Hypothalamus (tissue), 51 donors: ENCODE measurements around the gene SLC22A7.

Source experiments
- DNase-seq, 51 donors: peaks; one replicate each; lab custom pipeline; 2025; lab: John Stamatoyannopoulos, UW

SLC22A7 gene, protein sequence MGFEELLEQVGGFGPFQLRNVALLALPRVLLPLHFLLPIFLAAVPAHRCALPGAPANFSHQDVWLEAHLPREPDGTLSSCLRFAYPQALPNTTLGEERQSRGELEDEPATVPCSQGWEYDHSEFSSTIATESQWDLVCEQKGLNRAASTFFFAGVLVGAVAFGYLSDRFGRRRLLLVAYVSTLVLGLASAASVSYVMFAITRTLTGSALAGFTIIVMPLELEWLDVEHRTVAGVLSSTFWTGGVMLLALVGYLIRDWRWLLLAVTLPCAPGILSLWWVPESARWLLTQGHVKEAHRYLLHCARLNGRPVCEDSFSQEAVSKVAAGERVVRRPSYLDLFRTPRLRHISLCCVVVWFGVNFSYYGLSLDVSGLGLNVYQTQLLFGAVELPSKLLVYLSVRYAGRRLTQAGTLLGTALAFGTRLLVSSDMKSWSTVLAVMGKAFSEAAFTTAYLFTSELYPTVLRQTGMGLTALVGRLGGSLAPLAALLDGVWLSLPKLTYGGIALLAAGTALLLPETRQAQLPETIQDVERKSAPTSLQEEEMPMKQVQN

DNA sequence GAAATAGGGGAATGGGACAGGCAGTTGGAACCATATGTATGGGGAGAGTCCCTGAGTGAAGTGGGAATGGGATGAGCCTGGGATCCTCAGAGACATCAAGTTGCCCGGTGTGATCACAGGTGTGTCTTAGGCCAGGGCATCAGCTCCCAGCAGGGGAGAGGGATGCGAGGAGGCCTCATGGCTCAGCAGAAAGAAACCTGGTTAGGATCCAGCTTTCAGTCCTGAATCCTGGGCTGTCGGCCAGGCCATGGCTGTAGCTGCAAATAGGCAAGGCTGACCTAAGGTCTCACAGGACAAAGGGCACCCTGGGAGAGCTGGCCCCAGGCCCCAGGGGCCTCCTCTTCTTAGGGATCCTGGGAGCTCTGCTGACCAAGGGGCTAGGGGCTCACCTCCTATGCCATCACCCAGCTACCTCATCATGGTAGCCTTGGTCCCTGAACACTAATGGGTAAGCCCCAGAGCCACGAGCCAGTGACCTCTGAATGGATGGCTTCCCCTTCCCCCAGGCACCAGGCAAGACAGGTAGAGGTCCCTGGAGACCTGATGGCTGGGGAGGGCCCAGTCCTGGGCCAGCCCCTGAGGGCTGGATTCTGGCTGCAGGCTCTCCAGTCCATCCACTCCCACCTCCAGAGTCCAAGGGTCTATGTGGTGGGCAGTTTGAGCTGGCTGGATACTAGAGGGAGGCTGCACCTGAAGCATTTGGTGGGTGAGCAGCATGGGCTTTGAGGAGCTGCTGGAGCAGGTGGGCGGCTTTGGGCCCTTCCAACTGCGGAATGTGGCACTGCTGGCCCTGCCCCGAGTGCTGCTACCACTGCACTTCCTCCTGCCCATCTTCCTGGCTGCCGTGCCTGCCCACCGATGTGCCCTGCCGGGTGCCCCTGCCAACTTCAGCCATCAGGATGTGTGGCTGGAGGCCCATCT, at the start of gene SLC22A7:
Gene SLC22A7, plus strand, starts transcription at position 617 of the 921 bp plus-strand sequence. Its CDS starts 99 bp downstream, at position 716.
- peak in 7 of 51 donors; percentile 9 to 36 (median 18) for DNase-seq

DNA sequence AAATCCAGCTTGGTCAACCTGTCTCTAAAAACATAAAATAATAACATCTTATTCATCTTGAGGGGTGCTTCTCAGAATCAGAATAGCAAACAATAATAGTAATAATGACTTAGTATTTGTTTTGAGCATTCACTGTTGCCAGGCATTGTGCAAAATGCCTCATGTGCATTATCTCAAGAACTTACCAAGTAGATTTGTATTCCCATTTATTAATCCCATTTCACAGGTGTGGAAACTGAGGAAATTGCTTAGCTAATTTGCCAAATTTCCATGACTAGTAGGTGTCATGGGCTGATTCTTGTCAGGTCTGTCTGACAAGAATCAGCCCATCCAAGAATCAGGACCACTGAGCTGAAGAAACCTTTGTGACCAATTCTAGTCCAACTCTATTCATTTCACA, 49.3 kb upstream of the SLC22A7 start:
- DNase-seq, result no peak

DNA sequence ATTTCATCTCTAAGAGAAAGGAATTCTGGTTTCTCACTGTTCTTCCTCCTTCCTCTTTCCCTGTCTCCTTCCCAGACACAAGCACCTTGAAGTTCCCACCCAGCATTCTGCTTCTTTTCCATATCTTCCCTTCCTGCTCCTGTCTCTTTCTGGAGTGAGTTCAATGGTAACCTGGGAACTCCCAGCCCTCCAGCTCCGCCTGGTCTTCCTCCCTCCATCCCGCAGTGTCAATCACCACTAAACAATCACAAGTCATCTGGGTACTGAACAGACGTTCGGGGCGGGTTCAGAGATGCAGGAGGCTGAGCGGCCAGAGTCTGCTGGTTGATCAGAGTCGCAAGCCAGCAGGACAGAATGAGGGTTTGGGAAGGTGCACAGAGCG, 47.1 kb upstream of the SLC22A7 start:
- DNase-seq, result no peak

DNA sequence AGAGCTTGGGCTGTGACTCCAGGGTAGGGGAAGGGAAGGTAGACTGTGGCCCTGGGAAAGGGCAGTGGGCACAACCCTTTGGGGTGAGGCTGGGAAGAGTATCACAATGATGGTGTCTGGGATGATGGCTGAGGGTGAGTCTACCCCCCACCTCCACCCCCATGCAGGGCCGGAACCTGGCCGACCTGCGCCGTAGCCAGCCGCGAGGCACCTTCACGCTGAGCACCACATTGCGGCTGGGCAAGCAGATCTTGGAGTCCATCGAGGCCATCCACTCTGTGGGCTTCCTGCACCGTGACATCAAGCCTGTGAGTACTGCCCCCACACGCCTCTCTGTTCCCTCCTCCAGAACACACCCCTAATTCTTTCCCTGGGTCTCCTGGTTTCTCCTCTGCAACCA, 44.7 kb upstream of the SLC22A7 start:
- no peak for DNase-seq

DNA sequence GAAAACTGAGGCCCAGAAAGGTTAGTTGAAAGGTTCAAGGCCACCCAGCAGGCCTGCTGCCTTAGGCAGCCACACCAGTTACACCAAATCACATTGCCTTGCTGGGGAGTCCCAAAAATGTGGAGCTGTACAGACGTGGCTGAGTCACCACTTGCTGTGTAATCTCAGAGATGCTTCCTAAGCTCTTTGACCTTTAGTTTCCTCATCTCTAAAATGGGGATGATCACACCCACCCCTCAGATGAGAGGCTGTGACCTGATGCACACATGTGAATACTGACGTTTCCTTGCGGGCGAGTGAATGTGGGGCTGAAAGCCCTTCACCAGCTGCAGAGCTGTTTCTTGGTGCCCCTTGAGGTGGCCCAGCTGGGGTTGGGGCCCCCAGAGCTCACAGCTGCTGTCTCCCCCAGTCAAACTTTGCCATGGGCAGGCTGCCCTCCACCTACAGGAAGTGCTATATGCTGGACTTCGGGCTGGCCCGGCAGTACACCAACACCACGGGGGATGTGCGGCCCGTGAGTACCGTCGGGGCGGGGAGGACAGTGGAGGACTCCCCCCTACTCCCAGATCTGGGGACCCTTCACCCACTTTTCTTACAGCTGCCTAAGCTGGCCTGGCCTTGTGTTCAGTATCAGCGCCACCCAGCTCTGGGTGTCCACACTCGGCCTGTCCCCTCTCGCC, 43.8 kb upstream of the SLC22A7 start:
- no peak for DNase-seq

DNA sequence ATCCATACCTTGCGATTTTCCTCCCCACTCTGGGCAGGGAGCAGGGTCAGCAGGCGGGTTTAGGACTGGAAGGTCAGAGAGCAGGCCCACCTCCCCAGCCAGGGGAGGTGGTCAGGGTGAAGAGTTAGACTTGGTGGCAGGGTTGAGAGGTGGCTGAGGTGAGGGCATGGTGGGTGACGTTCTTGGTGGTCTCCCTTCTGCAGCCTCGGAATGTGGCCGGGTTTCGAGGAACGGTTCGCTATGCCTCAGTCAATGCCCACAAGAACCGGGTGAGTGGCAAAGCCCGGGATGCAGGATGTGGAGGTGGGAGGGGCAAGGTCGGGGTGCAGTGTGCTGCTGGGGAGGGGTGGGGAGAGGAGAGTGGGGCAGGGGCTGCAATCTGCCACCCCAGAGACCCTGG, 43.2 kb upstream of the SLC22A7 start:
- no peak for DNase-seq

DNA sequence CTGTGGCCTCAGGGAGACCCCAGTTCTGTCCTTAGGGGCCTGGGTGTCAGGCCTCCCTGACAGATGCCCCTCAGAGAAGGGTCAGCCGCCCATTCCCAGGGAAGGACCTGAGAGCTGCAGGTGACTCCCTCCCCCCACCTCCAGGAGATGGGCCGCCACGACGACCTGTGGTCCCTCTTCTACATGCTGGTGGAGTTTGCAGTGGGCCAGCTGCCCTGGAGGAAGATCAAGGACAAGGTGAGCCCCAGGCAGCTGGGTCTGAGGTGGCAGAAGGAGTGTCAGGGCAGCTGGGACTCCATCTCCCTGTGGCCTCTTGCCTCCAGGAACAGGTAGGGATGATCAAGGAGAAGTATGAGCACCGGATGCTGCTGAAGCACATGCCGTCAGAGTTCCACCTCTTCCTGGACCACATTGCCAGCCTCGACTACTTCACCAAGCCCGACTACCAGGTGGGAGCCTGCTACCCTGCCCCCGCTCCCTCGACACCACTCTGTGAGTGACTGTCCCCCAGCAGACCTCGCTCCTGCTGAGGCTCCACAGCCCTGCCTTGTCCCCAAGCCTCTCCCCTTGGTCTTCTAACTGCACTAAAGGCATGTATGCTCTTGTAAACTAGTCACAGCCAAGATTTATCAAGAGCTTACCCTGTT, 42.5 kb upstream of the SLC22A7 start:
- no peak for DNase-seq

DNA sequence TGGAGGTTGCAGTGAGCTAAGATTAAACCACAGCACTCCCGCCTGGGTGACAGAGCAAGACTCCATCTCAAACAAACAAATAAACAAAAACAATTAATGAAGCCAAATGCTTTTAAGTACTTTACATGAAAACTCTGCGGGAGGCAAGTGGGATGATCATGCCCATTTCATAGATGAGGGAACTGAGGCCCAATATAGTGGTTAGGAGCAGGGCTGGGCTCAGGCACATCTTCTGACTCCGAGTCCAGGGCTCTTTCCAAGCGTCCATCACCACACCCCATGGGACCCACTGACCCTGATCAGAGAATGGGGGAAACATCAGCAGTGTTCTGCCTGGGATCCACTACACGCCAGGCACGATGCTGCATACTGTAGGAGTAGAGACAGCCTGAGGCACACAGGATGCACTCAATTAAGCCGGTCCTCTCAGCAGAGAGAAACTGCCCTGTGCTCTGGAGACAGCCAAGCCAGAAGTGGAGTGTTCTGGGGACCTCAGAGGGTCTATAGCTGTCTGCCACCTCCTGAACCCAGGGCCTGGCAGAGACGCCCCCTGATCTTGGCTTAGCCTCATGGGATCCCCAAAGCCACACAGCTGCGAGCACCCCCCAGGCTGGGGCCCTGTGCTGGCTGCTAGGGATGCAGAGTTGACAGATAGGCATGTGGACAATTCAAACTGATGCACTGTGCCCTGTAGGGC, 41.2 kb upstream of the SLC22A7 start:
- no peak for DNase-seq

DNA sequence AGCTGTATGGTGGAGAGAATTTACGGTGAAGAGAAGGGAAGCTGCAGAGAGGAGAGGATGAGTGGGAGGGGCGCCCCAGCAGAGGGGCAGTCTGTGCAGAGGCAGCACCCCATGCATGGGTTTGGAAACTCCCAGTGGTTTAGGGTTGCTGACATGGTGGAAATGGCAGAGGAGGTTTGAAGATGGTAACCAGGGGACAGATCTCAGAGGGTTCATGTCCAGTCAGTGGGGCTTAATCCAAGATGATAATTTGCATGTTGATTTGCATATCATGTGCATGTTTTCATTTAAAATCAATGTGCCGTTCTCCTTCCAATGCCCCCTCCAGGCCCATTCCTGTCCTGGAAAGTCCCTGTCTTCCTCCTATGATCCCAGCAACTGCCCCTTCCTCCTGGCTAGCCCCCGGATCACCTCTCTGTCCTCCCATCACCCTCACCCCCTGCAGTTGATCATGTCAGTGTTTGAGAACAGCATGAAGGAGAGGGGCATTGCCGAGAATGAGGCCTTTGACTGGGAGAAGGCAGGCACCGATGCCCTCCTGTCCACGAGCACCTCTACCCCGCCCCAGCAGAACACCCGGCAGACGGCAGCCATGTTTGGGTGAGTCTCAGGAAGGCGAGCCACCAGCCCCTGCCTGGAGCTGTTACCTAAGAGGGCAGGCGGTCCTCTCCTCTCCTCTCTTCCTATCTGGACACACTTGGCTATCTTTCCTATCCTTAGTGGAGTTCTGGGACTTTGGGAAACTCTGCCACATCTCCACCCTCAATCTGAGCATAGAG, 40.5 kb upstream of the SLC22A7 start:
- DNase-seq, result no peak

DNA sequence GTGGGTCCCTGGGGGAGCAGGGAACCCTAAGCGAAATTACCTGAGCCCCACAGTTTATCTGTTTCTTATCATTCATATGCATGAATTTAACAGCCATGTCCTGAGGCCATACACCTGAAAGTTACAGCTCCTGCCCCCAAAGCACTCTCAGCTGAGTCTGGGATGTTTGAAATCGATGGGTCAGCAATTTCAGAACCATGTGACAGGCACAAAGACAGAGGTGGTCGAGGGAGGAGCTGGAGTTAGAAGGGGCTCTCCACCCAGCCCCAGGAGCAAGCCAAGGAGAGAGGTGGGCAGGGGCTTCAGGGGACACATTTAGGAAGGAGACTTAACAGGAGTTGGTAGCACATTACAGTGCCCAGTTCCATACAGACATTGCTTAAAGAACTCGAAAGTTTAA, 39.9 kb upstream of the SLC22A7 start:
- no peak for DNase-seq

DNA sequence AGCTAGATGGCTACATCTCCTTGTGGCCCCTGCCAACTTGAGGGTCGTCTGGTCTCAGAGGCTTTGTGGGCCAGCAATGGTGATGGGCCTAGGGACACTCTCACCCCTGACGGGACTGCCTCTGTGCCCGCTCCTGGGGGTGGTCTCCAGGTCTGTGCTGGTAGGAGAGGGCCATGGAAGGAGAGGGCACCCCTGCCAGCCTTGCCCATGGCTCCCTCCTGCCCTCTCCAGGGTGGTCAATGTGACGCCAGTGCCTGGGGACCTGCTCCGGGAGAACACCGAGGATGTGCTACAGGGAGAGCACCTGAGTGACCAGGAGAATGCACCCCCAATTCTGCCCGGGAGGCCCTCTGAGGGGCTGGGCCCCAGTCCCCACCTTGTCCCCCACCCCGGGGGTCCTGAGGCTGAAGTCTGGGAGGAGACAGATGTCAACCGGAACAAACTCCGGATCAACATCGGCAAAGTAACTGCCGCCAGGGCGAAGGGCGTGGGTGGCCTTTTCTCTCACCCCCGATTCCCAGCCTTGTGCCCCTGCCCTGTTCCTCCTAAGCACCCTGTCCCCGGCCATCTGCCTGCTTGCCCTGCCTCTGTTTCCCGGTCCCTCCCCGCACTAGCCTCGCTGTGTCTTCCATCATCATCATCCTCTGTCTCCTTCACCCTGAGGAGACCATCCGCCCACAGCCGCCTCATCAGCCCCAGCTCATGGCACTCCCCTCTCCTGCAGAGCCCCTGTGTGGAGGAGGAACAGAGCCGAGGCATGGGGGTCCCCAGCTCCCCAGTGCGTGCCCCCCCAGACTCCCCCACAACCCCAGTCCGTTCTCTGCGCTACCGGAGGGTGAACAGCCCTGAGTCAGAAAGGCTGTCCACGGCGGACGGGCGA, 39.0 kb upstream of the SLC22A7 start:
- DNase-seq, result no peak

DNA sequence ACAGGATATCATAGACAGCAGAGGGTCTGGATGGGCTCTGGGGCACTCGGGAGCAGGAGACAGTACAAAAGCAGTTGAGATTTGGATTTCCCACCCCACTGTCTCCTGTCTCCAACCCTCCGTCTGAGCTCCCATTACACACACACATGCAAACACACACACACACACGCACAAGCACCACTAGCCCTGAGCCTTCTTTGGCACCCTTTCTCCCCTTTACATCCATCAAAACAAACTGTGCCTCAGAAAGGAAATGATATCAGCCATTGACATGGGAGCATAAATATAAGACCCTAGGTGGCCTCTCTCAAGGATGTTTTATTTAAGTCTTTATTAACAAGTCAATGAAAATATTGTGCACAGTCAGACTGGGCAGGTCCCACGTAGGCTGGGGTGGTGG, 37.3 kb upstream of the SLC22A7 start:
- no peak for DNase-seq

DNA sequence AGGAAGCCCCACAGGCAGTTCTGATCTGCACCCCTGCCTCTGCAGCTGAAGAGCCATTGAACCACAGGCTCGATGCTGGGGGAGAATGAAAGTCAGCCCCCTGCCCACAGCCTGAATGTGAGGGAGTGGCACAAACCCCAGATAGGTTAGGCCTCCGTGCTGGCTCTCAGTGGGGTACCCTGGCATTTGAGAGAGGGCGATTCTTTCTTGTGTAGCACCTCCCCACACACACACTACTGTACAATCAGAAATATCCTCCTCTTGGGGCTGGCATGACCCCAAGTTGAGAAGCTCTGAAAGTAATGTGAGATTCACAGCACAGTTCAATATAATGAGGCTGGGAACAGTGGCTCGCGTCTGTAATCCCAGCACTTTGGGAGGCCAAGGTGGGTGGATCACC, 36.9 kb upstream of the SLC22A7 start:
- DNase-seq, result no peak

DNA sequence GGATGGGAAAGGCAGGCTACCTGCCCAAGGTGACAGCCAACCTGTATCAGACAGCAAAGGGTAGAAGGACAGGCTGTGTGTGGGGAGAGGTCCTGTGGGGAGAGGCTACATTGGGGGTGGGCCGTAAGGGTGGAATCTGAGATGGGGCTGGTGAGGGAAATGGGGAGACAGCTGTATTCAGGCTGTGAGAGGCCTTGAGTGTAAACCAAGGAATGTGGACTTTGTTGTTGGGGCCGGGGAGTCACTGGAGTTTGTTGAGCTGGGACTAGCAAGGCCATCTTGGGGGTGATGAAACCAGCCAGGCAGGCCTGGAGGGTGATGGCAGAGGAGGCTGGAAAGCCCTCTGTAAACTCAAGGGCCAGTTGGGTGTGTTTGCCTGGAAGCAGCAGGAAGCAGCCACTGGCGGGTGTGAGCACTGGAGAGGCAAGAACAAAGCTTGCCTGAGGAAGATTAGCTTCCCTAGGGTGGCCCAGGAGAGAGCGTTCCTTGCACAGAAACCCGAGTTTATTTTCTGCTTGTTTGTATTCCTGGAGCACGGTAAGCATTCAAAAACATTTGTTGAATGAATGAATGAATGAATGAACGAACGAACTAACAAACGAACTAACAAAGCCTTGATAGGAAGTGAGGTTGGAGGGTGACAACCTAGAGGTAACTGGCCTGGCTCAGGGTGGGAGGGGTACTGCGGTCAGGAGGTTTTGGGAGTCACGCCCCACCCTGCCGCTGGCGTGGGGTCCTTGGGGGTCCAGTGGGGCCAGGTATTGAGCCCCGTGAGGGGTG, 35.9 kb upstream of the SLC22A7 start:
- peak in 1 of 51 donors; percentile 8 for DNase-seq

DNA sequence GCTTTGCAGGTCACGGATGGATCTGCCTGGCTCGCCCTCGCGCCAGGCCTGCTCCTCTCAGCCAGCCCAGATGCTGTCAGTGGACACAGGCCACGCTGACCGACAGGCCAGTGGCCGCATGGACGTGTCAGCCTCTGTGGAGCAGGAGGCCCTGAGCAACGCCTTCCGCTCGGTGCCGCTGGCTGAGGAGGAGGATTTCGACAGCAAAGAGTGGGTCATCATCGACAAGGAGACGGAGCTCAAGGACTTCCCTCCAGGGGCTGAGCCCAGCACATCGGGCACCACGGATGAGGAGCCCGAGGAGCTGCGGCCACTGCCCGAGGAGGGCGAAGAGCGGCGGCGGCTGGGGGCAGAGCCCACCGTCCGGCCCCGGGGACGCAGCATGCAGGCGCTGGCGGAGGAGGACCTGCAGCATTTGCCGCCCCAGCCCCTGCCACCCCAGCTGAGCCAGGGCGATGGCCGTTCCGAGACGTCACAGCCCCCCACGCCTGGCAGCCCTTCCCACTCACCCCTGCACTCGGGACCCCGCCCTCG, 35.2 kb upstream of the SLC22A7 start:
- DNase-seq, result no peak

DNA sequence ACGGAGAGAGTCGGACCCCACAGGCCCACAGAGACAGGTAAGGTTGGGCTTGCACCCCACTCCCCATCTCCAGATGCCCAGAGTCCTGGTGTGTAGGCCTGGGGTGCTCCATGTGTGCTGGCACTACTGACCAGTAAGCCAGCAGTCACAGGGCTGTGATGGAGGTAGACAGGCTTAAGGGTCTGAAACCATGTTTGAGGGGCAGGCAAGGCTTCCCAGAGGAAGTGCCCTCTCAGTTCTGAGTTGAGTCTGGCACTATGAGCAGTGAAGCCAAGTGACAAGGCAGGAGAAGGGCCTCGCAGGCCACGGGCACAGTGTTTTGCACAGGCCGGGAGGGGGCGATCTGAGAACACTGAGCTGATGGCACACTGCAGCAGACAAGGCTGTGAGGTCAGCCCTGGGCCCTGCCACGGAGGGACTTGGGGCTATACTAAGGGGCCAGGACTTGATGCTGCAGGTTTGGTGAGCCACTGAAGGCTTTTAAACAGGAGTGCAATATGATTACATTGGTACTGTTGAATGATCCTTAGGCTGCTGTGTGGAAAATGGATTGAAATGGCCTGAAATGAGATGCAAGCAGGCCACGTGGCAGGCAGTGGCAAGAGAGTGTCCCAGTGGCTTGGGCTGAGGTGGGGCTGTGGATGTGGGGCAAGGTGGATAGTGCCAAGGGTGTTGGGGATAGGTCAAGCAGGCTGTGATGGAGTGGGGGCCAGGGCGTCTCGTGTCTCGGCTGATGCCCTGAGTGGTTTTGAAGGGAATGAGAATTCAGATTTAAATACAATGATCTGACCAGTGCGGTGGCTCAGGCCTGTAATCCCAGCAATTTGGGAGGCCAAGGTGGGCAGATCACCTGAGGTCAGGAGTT, 34.5 kb upstream of the SLC22A7 start:
- DNase-seq, result peak in 29 of 51 donors; percentile 5 to 69 (median 32)
